ENCODE results near the gene TBC1D2.

DNA sequence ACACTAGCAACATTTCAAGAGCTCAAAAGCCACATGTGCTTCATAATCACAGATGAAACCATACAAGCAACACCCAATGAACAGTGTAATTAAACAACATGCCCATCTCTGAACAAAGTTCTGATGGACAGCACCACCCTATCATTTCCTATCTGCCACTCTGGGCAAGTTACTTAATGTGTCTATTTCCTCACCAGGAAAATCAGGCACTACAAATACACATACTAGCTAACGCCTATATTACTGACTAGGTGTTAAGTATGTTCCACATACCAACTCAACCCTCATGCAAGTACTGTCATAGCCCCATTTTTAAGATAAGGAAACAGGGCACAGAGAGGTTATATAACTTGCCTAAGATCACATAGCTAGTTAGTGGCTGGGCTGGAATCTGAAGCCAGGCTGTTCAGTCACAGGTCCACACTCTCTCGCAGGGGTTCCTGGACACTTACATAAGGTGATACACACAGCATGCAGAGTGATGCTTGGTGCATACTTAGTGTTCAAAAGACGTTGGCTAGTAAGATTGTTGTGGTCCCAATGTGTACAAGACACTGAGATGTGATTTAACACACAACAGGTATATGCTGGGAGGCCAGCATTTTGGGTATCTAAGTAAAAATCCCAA is 87.2 kb downstream of the TBC1D2 start:
- TF ChIP-seq NFE2L2 (conservative IDR thresholded peaks at IDR 0.05; ENCODE audit: low read length) (no peak), CBX8 (IDR thresholded peaks at IDR 0.05) (no peak), ESRRA (IDR thresholded peaks at IDR 0.05; ENCODE audit: borderline replicate concordance, low read length) (no peak), POLR2A (IDR thresholded peaks at IDR 0.05; ENCODE audit: low read length) (no peak), JUNB (IDR thresholded peaks at IDR 0.05) (no peak), EHF (CRISPR knock-in tag; IDR thresholded peaks at IDR 0.05) (no peak)
- TF ChIP-seq, protein P1, sequence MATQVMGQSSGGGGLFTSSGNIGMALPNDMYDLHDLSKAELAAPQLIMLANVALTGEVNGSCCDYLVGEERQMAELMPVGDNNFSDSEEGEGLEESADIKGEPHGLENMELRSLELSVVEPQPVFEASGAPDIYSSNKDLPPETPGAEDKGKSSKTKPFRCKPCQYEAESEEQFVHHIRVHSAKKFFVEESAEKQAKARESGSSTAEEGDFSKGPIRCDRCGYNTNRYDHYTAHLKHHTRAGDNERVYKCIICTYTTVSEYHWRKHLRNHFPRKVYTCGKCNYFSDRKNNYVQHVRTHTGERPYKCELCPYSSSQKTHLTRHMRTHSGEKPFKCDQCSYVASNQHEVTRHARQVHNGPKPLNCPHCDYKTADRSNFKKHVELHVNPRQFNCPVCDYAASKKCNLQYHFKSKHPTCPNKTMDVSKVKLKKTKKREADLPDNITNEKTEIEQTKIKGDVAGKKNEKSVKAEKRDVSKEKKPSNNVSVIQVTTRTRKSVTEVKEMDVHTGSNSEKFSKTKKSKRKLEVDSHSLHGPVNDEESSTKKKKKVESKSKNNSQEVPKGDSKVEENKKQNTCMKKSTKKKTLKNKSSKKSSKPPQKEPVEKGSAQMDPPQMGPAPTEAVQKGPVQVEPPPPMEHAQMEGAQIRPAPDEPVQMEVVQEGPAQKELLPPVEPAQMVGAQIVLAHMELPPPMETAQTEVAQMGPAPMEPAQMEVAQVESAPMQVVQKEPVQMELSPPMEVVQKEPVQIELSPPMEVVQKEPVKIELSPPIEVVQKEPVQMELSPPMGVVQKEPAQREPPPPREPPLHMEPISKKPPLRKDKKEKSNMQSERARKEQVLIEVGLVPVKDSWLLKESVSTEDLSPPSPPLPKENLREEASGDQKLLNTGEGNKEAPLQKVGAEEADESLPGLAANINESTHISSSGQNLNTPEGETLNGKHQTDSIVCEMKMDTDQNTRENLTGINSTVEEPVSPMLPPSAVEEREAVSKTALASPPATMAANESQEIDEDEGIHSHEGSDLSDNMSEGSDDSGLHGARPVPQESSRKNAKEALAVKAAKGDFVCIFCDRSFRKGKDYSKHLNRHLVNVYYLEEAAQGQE (IDR thresholded peaks at IDR 0.05), result no peak
- TF ChIP-seq, protein P2, sequence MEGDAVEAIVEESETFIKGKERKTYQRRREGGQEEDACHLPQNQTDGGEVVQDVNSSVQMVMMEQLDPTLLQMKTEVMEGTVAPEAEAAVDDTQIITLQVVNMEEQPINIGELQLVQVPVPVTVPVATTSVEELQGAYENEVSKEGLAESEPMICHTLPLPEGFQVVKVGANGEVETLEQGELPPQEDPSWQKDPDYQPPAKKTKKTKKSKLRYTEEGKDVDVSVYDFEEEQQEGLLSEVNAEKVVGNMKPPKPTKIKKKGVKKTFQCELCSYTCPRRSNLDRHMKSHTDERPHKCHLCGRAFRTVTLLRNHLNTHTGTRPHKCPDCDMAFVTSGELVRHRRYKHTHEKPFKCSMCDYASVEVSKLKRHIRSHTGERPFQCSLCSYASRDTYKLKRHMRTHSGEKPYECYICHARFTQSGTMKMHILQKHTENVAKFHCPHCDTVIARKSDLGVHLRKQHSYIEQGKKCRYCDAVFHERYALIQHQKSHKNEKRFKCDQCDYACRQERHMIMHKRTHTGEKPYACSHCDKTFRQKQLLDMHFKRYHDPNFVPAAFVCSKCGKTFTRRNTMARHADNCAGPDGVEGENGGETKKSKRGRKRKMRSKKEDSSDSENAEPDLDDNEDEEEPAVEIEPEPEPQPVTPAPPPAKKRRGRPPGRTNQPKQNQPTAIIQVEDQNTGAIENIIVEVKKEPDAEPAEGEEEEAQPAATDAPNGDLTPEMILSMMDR (IDR thresholded peaks at IDR 0.05), result no peak
- TF ChIP-seq, protein P3, sequence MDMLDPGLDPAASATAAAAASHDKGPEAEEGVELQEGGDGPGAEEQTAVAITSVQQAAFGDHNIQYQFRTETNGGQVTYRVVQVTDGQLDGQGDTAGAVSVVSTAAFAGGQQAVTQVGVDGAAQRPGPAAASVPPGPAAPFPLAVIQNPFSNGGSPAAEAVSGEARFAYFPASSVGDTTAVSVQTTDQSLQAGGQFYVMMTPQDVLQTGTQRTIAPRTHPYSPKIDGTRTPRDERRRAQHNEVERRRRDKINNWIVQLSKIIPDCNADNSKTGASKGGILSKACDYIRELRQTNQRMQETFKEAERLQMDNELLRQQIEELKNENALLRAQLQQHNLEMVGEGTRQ (IDR thresholded peaks at IDR 0.05), result no peak
- TF ChIP-seq, protein P4, sequence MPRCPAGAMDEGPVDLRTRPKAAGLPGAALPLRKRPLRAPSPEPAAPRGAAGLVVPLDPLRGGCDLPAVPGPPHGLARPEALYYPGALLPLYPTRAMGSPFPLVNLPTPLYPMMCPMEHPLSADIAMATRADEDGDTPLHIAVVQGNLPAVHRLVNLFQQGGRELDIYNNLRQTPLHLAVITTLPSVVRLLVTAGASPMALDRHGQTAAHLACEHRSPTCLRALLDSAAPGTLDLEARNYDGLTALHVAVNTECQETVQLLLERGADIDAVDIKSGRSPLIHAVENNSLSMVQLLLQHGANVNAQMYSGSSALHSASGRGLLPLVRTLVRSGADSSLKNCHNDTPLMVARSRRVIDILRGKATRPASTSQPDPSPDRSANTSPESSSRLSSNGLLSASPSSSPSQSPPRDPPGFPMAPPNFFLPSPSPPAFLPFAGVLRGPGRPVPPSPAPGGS (IDR thresholded peaks at IDR 0.05), result no peak
- TF ChIP-seq, protein P5, sequence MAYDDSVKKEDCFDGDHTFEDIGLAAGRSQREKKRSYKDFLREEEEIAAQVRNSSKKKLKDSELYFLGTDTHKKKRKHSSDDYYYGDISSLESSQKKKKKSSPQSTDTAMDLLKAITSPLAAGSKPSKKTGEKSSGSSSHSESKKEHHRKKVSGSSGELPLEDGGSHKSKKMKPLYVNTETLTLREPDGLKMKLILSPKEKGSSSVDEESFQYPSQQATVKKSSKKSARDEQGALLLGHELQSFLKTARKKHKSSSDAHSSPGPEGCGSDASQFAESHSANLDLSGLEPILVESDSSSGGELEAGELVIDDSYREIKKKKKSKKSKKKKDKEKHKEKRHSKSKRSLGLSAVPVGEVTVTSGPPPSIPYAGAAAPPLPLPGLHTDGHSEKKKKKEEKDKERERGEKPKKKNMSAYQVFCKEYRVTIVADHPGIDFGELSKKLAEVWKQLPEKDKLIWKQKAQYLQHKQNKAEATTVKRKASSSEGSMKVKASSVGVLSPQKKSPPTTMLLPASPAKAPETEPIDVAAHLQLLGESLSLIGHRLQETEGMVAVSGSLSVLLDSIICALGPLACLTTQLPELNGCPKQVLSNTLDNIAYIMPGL (CRISPR knock-in tag; IDR thresholded peaks at IDR 0.05; ENCODE audit: borderline replicate concordance), result no peak

Data from A549 (cell line).